ENCODE results near the gene JAKMIP1.

- TF ChIP-seq CTBP1 (IDR thresholded peaks at IDR 0.05; ENCODE audit: borderline replicate concordance): no peak
- no peak for TF ChIP-seq TARDBP (IDR thresholded peaks at IDR 0.05)
- no peak for TF ChIP-seq ELF4 (IDR thresholded peaks at IDR 0.05)
- TF ChIP-seq PKNOX1 (IDR thresholded peaks at IDR 0.05): no peak
- TF ChIP-seq BHLHE40 (IDR thresholded peaks at IDR 0.05; ENCODE audit: borderline replicate concordance): no peak
- no peak for TF ChIP-seq SUZ12 (IDR thresholded peaks at IDR 0.05)
- TF ChIP-seq ARNT (IDR thresholded peaks at IDR 0.05): no peak
- no peak for TF ChIP-seq SP1 (IDR thresholded peaks at IDR 0.05)
- no peak for TF ChIP-seq FOXA1 (IDR thresholded peaks at IDR 0.05)
- TF ChIP-seq NFRKB (IDR thresholded peaks at IDR 0.05): no peak
- TF ChIP-seq ZNF384 (IDR thresholded peaks at IDR 0.05): no peak
- no peak for TF ChIP-seq FOXK2 (IDR thresholded peaks at IDR 0.05)
- TF ChIP-seq L3MBTL2 (conservative IDR thresholded peaks at IDR 0.05): no peak
Measured at GRCh38 chr4:5988086-5988845, 212.1 kb downstream of the JAKMIP1 start.
